PC-3 (cell line): Measurements from ENCODE around the gene DDX54. TPM values are rescaled to one million over a fixed set of nuclear protein-coding genes. Genes with fewer than 3 reads are reported as not detected.

Experiments used
- ATAC-seq: fragments of 200-7000 bp; cut with Tn5 transposase; 2 replicates; pipeline ENCODE4 v1.9.1; 2020; ENCODE audit warnings: mild to moderate bottlenecking, moderate library complexity
- BruUV-seq: library from RNA; stranded (reverse); fragments of 400-500 nt; replicated peaks from 2 replicates; lab custom pipeline; 2021; lab: Mats Ljungman, UMichigan
- CTCF ChIA-PET: fragments of 300-600 bp; sonication (Branson Sonifier 250); formaldehyde crosslinking; loops from one replicate; lab custom pipeline; 2022; ENCODE audit warnings: antibody characterized with exemption; lab: Charles Lee
- POLR2A ChIA-PET: fragments of 300-600 bp; sonication (Branson Sonifier 250); formaldehyde crosslinking; loops from one replicate; lab custom pipeline; 2022; ENCODE audit warnings: antibody characterized with exemption; ENCODE audit not compliant: unreplicated experiment; lab: Charles Lee
- DNase-seq: peaks from one replicate; pipeline ENCODE4 v3.0.0-alpha.2; 2015
- H2AFZ ChIP-seq: fragments of 300-600 bp; sonication (generic); 2 replicates; pipeline ENCODE4 v1.6.0; 2016; ENCODE audit warnings: antibody characterized with exemption, low read length
- H3F3A ChIP-seq: fragments of 300-600 bp; sonication (generic); one replicate; pipeline ENCODE4 v1.6.0; 2017; ENCODE audit warnings: antibody characterized with exemption, low read length, control low read depth, mild to moderate bottlenecking; ENCODE audit not compliant: unreplicated experiment
- H3K27ac ChIP-seq: fragments of 300-600 bp; sonication (generic); 2 replicates; pipeline ENCODE4 v1.5.1; 2016; ENCODE audit warnings: mild to moderate bottlenecking, low read length
- H3K27me3 ChIP-seq: fragments of 300-600 bp; sonication (generic); 2 replicates; pipeline ENCODE4 v1.6.1; 2016; ENCODE audit warnings: low read length, mixed read lengths
- H3K36me3 ChIP-seq: fragments of 300-600 bp; sonication (generic); 2 replicates; pipeline ENCODE4 v1.6.1; 2016; ENCODE audit warnings: low read depth, mixed run types, low read length, mixed read lengths
- H3K4me1 ChIP-seq: fragments of 300-600 bp; sonication (generic); 2 replicates; pipeline ENCODE4 v1.5.1; 2016; ENCODE audit warnings: low read length; ENCODE audit not compliant: insufficient read depth
- H3K4me2 ChIP-seq: fragments of 300-600 bp; sonication (generic); 2 replicates; pipeline ENCODE4 v1.6.0; 2016; ENCODE audit warnings: low read length
- H3K4me3 ChIP-seq: fragments of 300-600 bp; sonication (generic); 2 replicates; pipeline ENCODE4 v1.5.1; 2016; ENCODE audit warnings: mild to moderate bottlenecking, low read length, mixed read lengths
- H3K79me2 ChIP-seq: fragments of 300-600 bp; sonication (generic); 2 replicates; pipeline ENCODE4 v1.6.1; 2017; ENCODE audit warnings: low read length, mixed read lengths
- H3K9ac ChIP-seq: fragments of 300-600 bp; sonication (generic); 2 replicates; pipeline ENCODE4 v1.6.0; 2016; ENCODE audit warnings: mild to moderate bottlenecking, low read length
- H3K9me2 ChIP-seq: fragments of 300-600 bp; sonication (generic); replicated peaks from 2 replicates; pipeline ENCODE4 v1.6.1; 2016; ENCODE audit warnings: mixed run types, low read length, mixed read lengths
- H3K9me3 ChIP-seq: fragments of 300-600 bp; sonication (generic); 2 replicates; pipeline ENCODE4 v1.6.1; 2016; ENCODE audit warnings: low read length, mixed read lengths
- H4K20me1 ChIP-seq: fragments of 300-600 bp; sonication (generic); 2 replicates; pipeline ENCODE4 v1.6.1; 2016; ENCODE audit warnings: low read length, mixed read lengths
- CTCF ChIP-seq: fragments of 300-600 bp; sonication (generic); conservative IDR thresholded peaks from 2 replicates; pipeline ENCODE4 v1.5.1; 2017; ENCODE audit warnings: antibody characterized with exemption, low read depth, mild to moderate bottlenecking, low read length
- EZH2 ChIP-seq: fragments of 300-600 bp; sonication (generic); IDR thresholded peaks from one replicate; pipeline ENCODE4 v1.6.1; 2017; ENCODE audit warnings: antibody characterized with exemption, mild to moderate bottlenecking, low read length; ENCODE audit not compliant: unreplicated experiment
- EZH2phosphoT487 ChIP-seq: fragments of 300-600 bp; sonication (generic); IDR thresholded peaks from 2 replicates; pipeline ENCODE4 v1.6.1; 2018; ENCODE audit warnings: mild to moderate bottlenecking, antibody characterized with exemption, low read length, borderline replicate concordance
- intact Hi-C: fragments of 100-400 bp; cut with micrococcal nuclease; formaldehyde crosslinking; loops from 2 replicates; pipeline ENCODE4 v1.9.0; 2023
- total RNA-seq: library from RNA; depleted of rRNA; stranded (reverse); fragments of >200 nt; gene quantifications from 2 replicates; pipeline ENCODE4 v1.2.3, GENCODE V29; 2014

The DDX54 gene
- total RNA-seq, 1 experiment from 2014 or later = 158 TPM

GRCh38 chr12:113197518-113198077 is 12.3 kb upstream of the DDX54 start:
- DNase-seq = no peak
- no peaks in the 10 kb centered on the region for H3K79me2 ChIP-seq
- CTCF ChIA-PET = interaction anchor here (0.6 to 0.7 kb wide), 11 partner anchors 25 to 1465 kb away, joined by 3 to 17 read pairs (median 7); no protein-coding TSS in a partner anchor
- H3K4me1 ChIP-seq = peaks cover 14% of the 10 kb centered on the region
- H3F3A ChIP-seq = no peaks in the 10 kb centered on the region
- H3K9ac ChIP-seq = peak overlapping the region; percentile 22; the same call in 1 of the 2 replicates
- H3K27ac ChIP-seq = peak overlapping the region; percentile 25; the same call in 1 of the 2 replicates
- no peaks in the 10 kb centered on the region for H4K20me1 ChIP-seq
- H3K9me2 ChIP-seq = no peaks in the 10 kb centered on the region
- no peak overlapping the region for H2AFZ ChIP-seq
- H3K4me2 ChIP-seq = no peak overlapping the region
- no peak for ATAC-seq
- no peaks in the 10 kb centered on the region for H3K27me3 ChIP-seq
- BruUV-seq = no TSS peak
- H3K9me3 ChIP-seq = no peaks in the 10 kb centered on the region
- no peak overlapping the region for H3K4me3 ChIP-seq
- intact Hi-C loops = loop anchor here (1.0 to 5.0 kb wide), 6 partner anchors 18 to 160 kb away; partner anchors contain the start of gene PLBD2
- TF ChIP-seq EZH2phosphoT487 (no peak), CTCF (no peak)
- H3K36me3 ChIP-seq = peaks cover 4% of the 10 kb centered on the region
- POLR2A ChIA-PET = no interaction called here

- H4K20me1 ChIP-seq = no peaks in the 10 kb centered on the region
- H3K4me1 ChIP-seq = peaks cover 14% of the 10 kb centered on the region
- no peaks in the 10 kb centered on the region for H3K27me3 ChIP-seq
- H3K4me2 ChIP-seq = no peak overlapping the region
- peak; percentile 87 for TF ChIP-seq CTCF
- TF ChIP-seq EZH2phosphoT487 = no peak
- TF ChIP-seq EZH2 = no peak
- ChIA-PET CTCF (interaction anchor here (0.6 to 0.7 kb wide), 11 partner anchors 25 to 1466 kb away, joined by 3 to 17 read pairs (median 7); no protein-coding TSS in a partner anchor), POLR2A (no interaction called here)
- H3K9me2 ChIP-seq = no peaks in the 10 kb centered on the region
- intact Hi-C loops = loop anchor here (1.0 to 5.0 kb wide), 6 partner anchors 18 to 160 kb away; partner anchors contain the start of gene PLBD2
- H3F3A ChIP-seq = no peaks in the 10 kb centered on the region
- H3K36me3 ChIP-seq = peaks cover 10% of the 10 kb centered on the region
- H3K9me3 ChIP-seq = no peaks in the 10 kb centered on the region
- peak; percentile 88 for DNase-seq
- peak overlapping the region; percentile 25 for H3K27ac ChIP-seq
- H3K4me3 ChIP-seq = no peak overlapping the region
- no peaks in the 10 kb centered on the region for H3K79me2 ChIP-seq
- peak; percentile 84 for ATAC-seq
- H3K9ac ChIP-seq = peak overlapping the region; percentile 22; the same call in 1 of the 2 replicates
- H2AFZ ChIP-seq = no peak overlapping the region
- BruUV-seq = no TSS peak
These were observed 11.7 kb upstream of the DDX54 start for GRCh38 chr12:113196990-113197389.

- DNase-seq = no peak
- ATAC-seq = no peak; the same call in 1 of the 2 replicates
- CTCF ChIA-PET = interaction anchor here (0.6 kb wide), 1 partner anchor 29 kb away, joined by 3 read pairs; no protein-coding TSS in a partner anchor
These were observed 11.3 kb upstream of the DDX54 start for GRCh38 chr12:113196582-113196981.

More at GRCh38 chr12:113196582-113196981, 11.3 kb upstream of the DDX54 start:
- H2AFZ ChIP-seq = no peak overlapping the region
- H3K4me3 ChIP-seq = no peak overlapping the region
- TF ChIP-seq EZH2phosphoT487 (no peak), CTCF (no peak), EZH2 (no peak)
- intact Hi-C loops = loop anchor here (5.0 kb wide), 3 partner anchors 101 to 161 kb away; partner anchors contain the start of gene PLBD2
- no peaks in the 10 kb centered on the region for H4K20me1 ChIP-seq
- H3K27ac ChIP-seq = peak overlapping the region; percentile 2
- H3K9ac ChIP-seq = 0 out of 2 replicates have a peak overlapping the region, but pooled peaks have one; percentile 0
- no peaks in the 10 kb centered on the region for H3K9me2 ChIP-seq
- no peaks in the 10 kb centered on the region for H3K9me3 ChIP-seq
- no peaks in the 10 kb centered on the region for H3K79me2 ChIP-seq
- no peaks in the 10 kb centered on the region for H3F3A ChIP-seq
- H3K27me3 ChIP-seq = no peaks in the 10 kb centered on the region
- no peak overlapping the region for H3K4me2 ChIP-seq
- peaks cover 14% of the 10 kb centered on the region for H3K4me1 ChIP-seq
- no TSS peak for BruUV-seq
- peaks cover 11% of the 10 kb centered on the region for H3K36me3 ChIP-seq
- POLR2A ChIA-PET = no interaction called here
